ENCODE data around the gene AGR3. TPM values are rescaled to one million over a fixed set of nuclear protein-coding genes. Genes with fewer than 3 reads are reported as not detected.
A peak's percentile ranks its signal among the peaks of the same experiment; 100 is the strongest.

Gene AGR3
- polyA plus RNA-seq, 1 experiment, result not detected

DNA sequence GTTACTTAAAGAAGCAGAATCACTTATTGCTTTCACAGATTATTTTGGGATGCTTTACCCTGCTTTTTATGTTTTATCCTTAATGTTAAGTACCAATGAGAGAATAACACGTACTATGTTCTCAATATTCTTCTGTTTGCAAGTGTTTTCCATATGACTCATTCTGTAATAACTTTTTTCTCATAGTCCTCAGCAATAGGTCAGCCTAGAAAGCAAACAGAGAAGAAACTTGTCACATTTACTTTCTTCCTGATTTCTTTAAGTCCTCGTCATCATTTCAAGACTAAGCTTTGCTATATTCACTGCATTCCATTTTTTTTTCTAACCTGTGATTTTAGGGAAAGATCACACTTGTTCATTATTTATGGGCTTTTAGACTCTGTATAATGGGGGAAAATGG, 70.2 kb downstream of the AGR3 start:
- peak; percentile 62 for DNase-seq (ENCODE audit: low read depth)
- Histone ChIP-seq H3K4me3 (ENCODE audit: low read depth, low read length) (no peak overlapping the region), H3K27me3 (ENCODE audit: control insufficient read depth, insufficient read depth, low read length) (no peaks in the 10 kb centered on the region), H3K36me3 (ENCODE audit: control insufficient read depth, insufficient read depth, low read length) (no peaks in the 10 kb centered on the region)
- TF ChIP-seq, protein P1, sequence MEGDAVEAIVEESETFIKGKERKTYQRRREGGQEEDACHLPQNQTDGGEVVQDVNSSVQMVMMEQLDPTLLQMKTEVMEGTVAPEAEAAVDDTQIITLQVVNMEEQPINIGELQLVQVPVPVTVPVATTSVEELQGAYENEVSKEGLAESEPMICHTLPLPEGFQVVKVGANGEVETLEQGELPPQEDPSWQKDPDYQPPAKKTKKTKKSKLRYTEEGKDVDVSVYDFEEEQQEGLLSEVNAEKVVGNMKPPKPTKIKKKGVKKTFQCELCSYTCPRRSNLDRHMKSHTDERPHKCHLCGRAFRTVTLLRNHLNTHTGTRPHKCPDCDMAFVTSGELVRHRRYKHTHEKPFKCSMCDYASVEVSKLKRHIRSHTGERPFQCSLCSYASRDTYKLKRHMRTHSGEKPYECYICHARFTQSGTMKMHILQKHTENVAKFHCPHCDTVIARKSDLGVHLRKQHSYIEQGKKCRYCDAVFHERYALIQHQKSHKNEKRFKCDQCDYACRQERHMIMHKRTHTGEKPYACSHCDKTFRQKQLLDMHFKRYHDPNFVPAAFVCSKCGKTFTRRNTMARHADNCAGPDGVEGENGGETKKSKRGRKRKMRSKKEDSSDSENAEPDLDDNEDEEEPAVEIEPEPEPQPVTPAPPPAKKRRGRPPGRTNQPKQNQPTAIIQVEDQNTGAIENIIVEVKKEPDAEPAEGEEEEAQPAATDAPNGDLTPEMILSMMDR (IDR thresholded peaks at IDR 0.05; ENCODE audit: insufficient read depth, low read depth, low read length), result no peak
- ChIA-PET CTCF (interaction anchor here (1.7 kb wide), 1 partner anchor 11 kb away, joined by 5 read pairs; no protein-coding TSS in a partner anchor), POLR2A (interaction anchor here (0.6 kb wide), 1 partner anchor 466 kb away, joined by 3 read pairs; no protein-coding TSS in a partner anchor)

DNA sequence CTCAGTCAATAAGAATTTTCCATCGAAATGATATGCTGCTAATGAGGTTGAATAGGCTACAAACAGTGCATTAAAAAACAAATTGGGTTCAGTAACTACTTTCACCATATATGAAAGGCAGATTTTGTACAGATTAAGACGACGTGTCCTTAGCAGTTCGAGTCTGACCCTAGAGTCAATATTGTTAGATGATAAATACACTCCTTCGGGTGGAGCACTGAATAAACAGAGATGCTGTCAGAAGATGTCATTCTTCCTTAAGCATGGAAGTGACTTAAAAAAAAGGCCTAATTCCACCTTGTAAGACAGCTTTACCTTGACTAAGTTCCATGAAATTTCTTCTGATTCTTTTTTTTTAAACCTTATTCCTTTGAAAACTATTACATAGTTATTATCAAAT, 71.2 kb downstream of the AGR3 start:
- TF ChIP-seq, protein P1 (IDR thresholded peaks at IDR 0.05; ENCODE audit: insufficient read depth, low read depth, low read length), result no peak
- Histone ChIP-seq H3K36me3 (ENCODE audit: control insufficient read depth, insufficient read depth, low read length) (no peaks in the 10 kb centered on the region), H3K4me3 (ENCODE audit: low read depth, low read length) (no peak overlapping the region), H3K27me3 (ENCODE audit: control insufficient read depth, insufficient read depth, low read length) (no peaks in the 10 kb centered on the region)
- POLR2A ChIA-PET, result no interaction called here
- CTCF ChIA-PET, result interaction anchor here (1.0 to 1.7 kb wide), 2 partner anchors 8 to 10 kb away, joined by 4 to 5 read pairs; no protein-coding TSS in a partner anchor
- no peak for DNase-seq (ENCODE audit: low read depth)

DNA sequence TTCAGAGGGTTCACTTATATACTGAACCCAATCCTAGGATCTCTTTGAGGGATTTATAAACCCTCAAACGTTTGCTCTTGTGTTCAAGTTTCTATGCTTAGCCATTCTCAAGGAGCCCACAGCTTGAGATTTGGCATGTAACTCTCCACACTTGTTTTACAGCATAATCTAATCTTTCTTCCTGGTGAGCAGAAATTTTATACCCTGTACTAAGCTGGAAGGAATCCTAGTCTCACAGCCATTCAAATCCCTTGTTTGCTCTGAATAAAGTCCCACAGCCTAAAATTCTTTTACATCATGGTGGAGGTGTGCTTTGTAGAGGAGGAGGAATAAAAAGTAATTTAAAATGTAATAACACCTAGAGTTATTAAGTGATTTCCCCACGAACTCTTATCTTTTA, 71.7 kb downstream of the AGR3 start:
- TF ChIP-seq, protein P1 (IDR thresholded peaks at IDR 0.05; ENCODE audit: insufficient read depth, low read depth, low read length), result no peak
- ChIA-PET POLR2A (no interaction called here), CTCF (interaction anchor here (1.0 to 1.7 kb wide), 2 partner anchors 8 to 9 kb away, joined by 4 to 5 read pairs; no protein-coding TSS in a partner anchor)
- H3K4me3 ChIP-seq (ENCODE audit: low read depth, low read length), result no peak overlapping the region
- H3K27me3 ChIP-seq (ENCODE audit: control insufficient read depth, insufficient read depth, low read length), result no peaks in the 10 kb centered on the region
- no peak for DNase-seq (ENCODE audit: low read depth)
- no peaks in the 10 kb centered on the region for H3K36me3 ChIP-seq (ENCODE audit: control insufficient read depth, insufficient read depth, low read length)

Small RNA genes lying within 50 kb of the gene (small RNA-seq; reads per million reads assigned to genes)
- not detected for gene AC098592.2 (ENCODE audit: insufficient read length, low read depth, low replicate concordance)

Other genes starting within 250 kb of the AGR3 start
- gene ANKMY2, start 236.2 kb downstream of the AGR3 start, polyA plus RNA-seq (2011; rRNA removed), result 14.7 and 26.4 TPM in 2 replicates
- gene BZW2, start 235.8 kb downstream of the AGR3 start, polyA plus RNA-seq (2011; rRNA removed), result 54.7 and 55.2 TPM in 2 replicates
- 4.6 and 12.6 TPM in 2 replicates for gene TSPAN13, start 128.2 kb downstream of the AGR3 start, polyA plus RNA-seq (2011; rRNA removed)
- gene AGR2, start 77.0 kb downstream of the AGR3 start, polyA plus RNA-seq (2011; rRNA removed), result not detected in 2 replicates

Measured in BJ (cell line).